ENCODE results near the gene ACTA2.

- TF ChIP-seq CTCF (IDR thresholded peaks at IDR 0.05) = no peak
- no peak for TF ChIP-seq ZFX (IDR thresholded peaks at IDR 0.05; ENCODE audit: borderline replicate concordance)
Measured at GRCh38 chr10:88984525-88984924, 32.0 kb upstream of the ACTA2 start.
